Measurements from ENCODE around the gene NCKAP5. TPM values are rescaled to one million over a fixed set of nuclear protein-coding genes. Genes with fewer than 3 reads are reported as not detected.

NCKAP5 gene
- total RNA-seq, 3 donors from 2014 or later (not counting 1 experiment from before 2014, with no cell fraction given): 0.12 to 0.20 TPM; not detected in 1

GRCh38 chr2:133333181-133333580 is 235.1 kb downstream of the NCKAP5 start:
- no peaks in the 10 kb centered on the region for H3K36me3 Mint-ChIP-seq
- no peaks in the 10 kb centered on the region for H3K4me1 Mint-ChIP-seq
- DNase-seq (no peak), ATAC-seq (no peak)
- H3K9me3 ChIP-seq (ENCODE audit: control insufficient read depth, insufficient read depth, low read length): no peaks in the 10 kb centered on the region
- 80% methylated on average over 6 of the region's 6 CpGs for WGBS (ENCODE audit: insufficient coverage)
- intact Hi-C loops (cut with micrococcal nuclease): no loop called here
- H3K27ac ChIP-seq (ENCODE audit: low read length): no peak overlapping the region
- H3K27me3 Mint-ChIP-seq (ENCODE audit: low read depth in 2 of 2): no peaks in the 10 kb centered on the region
- H3K36me3 ChIP-seq (ENCODE audit: control insufficient read depth, insufficient read depth, low read length): no peaks in the 10 kb centered on the region
- no peak overlapping the region for H3K27ac Mint-ChIP-seq
- H3K4me3 Mint-ChIP-seq: no peak overlapping the region
- H3K9me3 Mint-ChIP-seq: peaks cover 0 to 3% of the 10 kb centered on the region in 2 donors
- TF ChIP-seq CTCF (IDR thresholded peaks at IDR 0.05): no peak
- no peaks in the 10 kb centered on the region for H3K4me1 ChIP-seq (ENCODE audit: control insufficient read depth, insufficient read depth, low read length)
- H3K27me3 ChIP-seq (ENCODE audit: control insufficient read depth, insufficient read depth, low read length): no peaks in the 10 kb centered on the region
- no peak overlapping the region for H3K4me3 ChIP-seq (ENCODE audit: low read length)

- H3K9me3 Mint-ChIP-seq: peaks cover 0 to 3% of the 10 kb centered on the region in 2 donors
Observed at GRCh38 chr2:133331436-133331835, 236.8 kb downstream of the NCKAP5 start.

GRCh38 chr2:133326652-133327397 is 241.4 kb downstream of the NCKAP5 start:
- Histone ChIP-seq H3K9me3 (ENCODE audit: control insufficient read depth, insufficient read depth, low read length) (peaks cover 5% of the 10 kb centered on the region), H3K4me1 (ENCODE audit: control insufficient read depth, insufficient read depth, low read length) (no peaks in the 10 kb centered on the region), H3K36me3 (ENCODE audit: control insufficient read depth, insufficient read depth, low read length) (no peaks in the 10 kb centered on the region), H3K27ac (ENCODE audit: low read length) (no peak overlapping the region), H3K4me3 (ENCODE audit: low read length) (no peak overlapping the region), H3K27me3 (ENCODE audit: control insufficient read depth, insufficient read depth, low read length) (no peaks in the 10 kb centered on the region)
- H3K36me3 Mint-ChIP-seq: no peaks in the 10 kb centered on the region
- no peak overlapping the region for H3K27ac Mint-ChIP-seq
- H3K27me3 Mint-ChIP-seq (ENCODE audit: low read depth in 2 of 2): no peaks in the 10 kb centered on the region
- peaks cover 0 to 3% of the 10 kb centered on the region in 2 donors for H3K9me3 Mint-ChIP-seq
- intact Hi-C loops (cut with micrococcal nuclease): no loop called here
- WGBS (ENCODE audit: insufficient coverage): 83% methylated on average over 7 of the region's 7 CpGs
- no peaks in the 10 kb centered on the region for H3K4me1 Mint-ChIP-seq
- no peak overlapping the region for H3K4me3 Mint-ChIP-seq
- TF ChIP-seq CTCF (IDR thresholded peaks at IDR 0.05): no peak
- no peak for ATAC-seq
- no peak for DNase-seq

More at GRCh38 chr2:133331436-133331835, 236.8 kb downstream of the NCKAP5 start:
- H3K4me1 Mint-ChIP-seq: no peaks in the 10 kb centered on the region
- no peak overlapping the region for H3K4me3 Mint-ChIP-seq
- no peaks in the 10 kb centered on the region for H3K36me3 ChIP-seq (ENCODE audit: control insufficient read depth, insufficient read depth, low read length)
- ATAC-seq (no peak), DNase-seq (no peak)
- 87% methylated on average over 6 of the region's 6 CpGs for WGBS (ENCODE audit: insufficient coverage)
- H3K36me3 Mint-ChIP-seq: no peaks in the 10 kb centered on the region
- H3K27ac Mint-ChIP-seq: no peak overlapping the region
- H3K4me3 ChIP-seq (ENCODE audit: low read length): no peak overlapping the region
- H3K4me1 ChIP-seq (ENCODE audit: control insufficient read depth, insufficient read depth, low read length): no peaks in the 10 kb centered on the region
- intact Hi-C loops (cut with micrococcal nuclease): no loop called here
- no peaks in the 10 kb centered on the region for H3K27me3 ChIP-seq (ENCODE audit: control insufficient read depth, insufficient read depth, low read length)
- H3K9me3 ChIP-seq (ENCODE audit: control insufficient read depth, insufficient read depth, low read length): no peaks in the 10 kb centered on the region
- no peak for TF ChIP-seq CTCF (IDR thresholded peaks at IDR 0.05)
- no peak overlapping the region for H3K27ac ChIP-seq (ENCODE audit: low read length)
- no peaks in the 10 kb centered on the region for H3K27me3 Mint-ChIP-seq (ENCODE audit: low read depth in 2 of 2)

GRCh38 chr2:133324150-133324561 is 244.1 kb downstream of the NCKAP5 start:
- no peak for ATAC-seq
- Histone ChIP-seq H3K9me3 (ENCODE audit: control insufficient read depth, insufficient read depth, low read length) (peaks cover 5% of the 10 kb centered on the region), H3K27ac (ENCODE audit: low read length) (no peak overlapping the region), H3K4me3 (ENCODE audit: low read length) (no peak overlapping the region), H3K27me3 (ENCODE audit: control insufficient read depth, insufficient read depth, low read length) (no peaks in the 10 kb centered on the region), H3K4me1 (ENCODE audit: control insufficient read depth, insufficient read depth, low read length) (no peaks in the 10 kb centered on the region), H3K36me3 (ENCODE audit: control insufficient read depth, insufficient read depth, low read length) (no peaks in the 10 kb centered on the region)
- no peak for TF ChIP-seq CTCF (IDR thresholded peaks at IDR 0.05)
- Mint-ChIP-seq H3K27ac (no peak overlapping the region), H3K27me3 (ENCODE audit: low read depth in 2 of 2) (no peaks in the 10 kb centered on the region), H3K9me3 (peaks cover 0 to 4% of the 10 kb centered on the region in 2 donors), H3K4me3 (no peak overlapping the region), H3K36me3 (no peaks in the 10 kb centered on the region), H3K4me1 (no peaks in the 10 kb centered on the region)
- WGBS (ENCODE audit: insufficient coverage): 74% methylated on average over 4 of the region's 4 CpGs
- no peak for DNase-seq
- intact Hi-C loops (cut with micrococcal nuclease): no loop called here
